ENCODE data around the gene CCDC85B.
A peak's percentile ranks its signal among the peaks of the same experiment; 100 is the strongest.

CCDC85B gene

GRCh38 chr11:65882120-65883057 is 8.1 kb upstream of the CCDC85B start:
- DNase-seq (ENCODE audit: extremely low read depth, low read depth), result no peak
- TF ChIP-seq CTCF (IDR thresholded peaks at IDR 0.05; ENCODE audit: low read depth, low read length), result no peak

GRCh38 chr11:65883058-65883761 is 7.3 kb upstream of the CCDC85B start:
- TF ChIP-seq CTCF (IDR thresholded peaks at IDR 0.05; ENCODE audit: low read depth, low read length), result no peak
- no peak for DNase-seq (ENCODE audit: extremely low read depth, low read depth)

- no peak for DNase-seq (ENCODE audit: extremely low read depth, low read depth)
- TF ChIP-seq CTCF (IDR thresholded peaks at IDR 0.05; ENCODE audit: low read depth, low read length), result no peak
Observed at GRCh38 chr11:65883786-65884715, 6.4 kb upstream of the CCDC85B start.

- DNase-seq (ENCODE audit: extremely low read depth, low read depth), result no peak
- peak; percentile 100 for TF ChIP-seq CTCF (IDR thresholded peaks at IDR 0.05; ENCODE audit: low read depth, low read length)
Observed at GRCh38 chr11:65884716-65885092, 5.8 kb upstream of the CCDC85B start.

GRCh38 chr11:65885231-65885630 is 5.2 kb upstream of the CCDC85B start:
- DNase-seq (ENCODE audit: extremely low read depth, low read depth), result no peak
- no peak for TF ChIP-seq CTCF (IDR thresholded peaks at IDR 0.05; ENCODE audit: low read depth, low read length)

- no peak for TF ChIP-seq CTCF (IDR thresholded peaks at IDR 0.05; ENCODE audit: low read depth, low read length)
- no peak for DNase-seq (ENCODE audit: extremely low read depth, low read depth)
Observed at GRCh38 chr11:65885808-65886536, 4.5 kb upstream of the CCDC85B start.
